Measurements from ENCODE around the gene BCL3. TPM values are rescaled to one million over a fixed set of nuclear protein-coding genes. Genes with fewer than 3 reads are reported as not detected.

The BCL3 gene
- total RNA-seq, 6 experiments from 2014 or later, result 12.9 to 20.1 (median 16.7) TPM

- no peak overlapping the region for H3K4me3 Mint-ChIP-seq
- H3K4me1 Mint-ChIP-seq (ENCODE audit: low read depth), result no peaks in the 10 kb centered on the region
- TF ChIP-seq CTCF (IDR thresholded peaks at IDR 0.05), result no peak
- DNase-seq, result no peak
- H3K27ac Mint-ChIP-seq, result no peak overlapping the region
- H3K27me3 Mint-ChIP-seq (ENCODE audit: insufficient read depth), result peaks cover 12% of the 10 kb centered on the region
- H3K36me3 Mint-ChIP-seq (ENCODE audit: low read depth), result peaks cover 8% of the 10 kb centered on the region
- H3K9me3 Mint-ChIP-seq, result peaks cover 11% of the 10 kb centered on the region
Measured at GRCh38 chr19:44710483-44710882, 38.0 kb upstream of the BCL3 start.

- no peak for TF ChIP-seq CTCF (IDR thresholded peaks at IDR 0.05)
- H3K4me3 Mint-ChIP-seq, result no peak overlapping the region
- DNase-seq, result no peak
- peaks cover 1% of the 10 kb centered on the region for H3K4me1 Mint-ChIP-seq (ENCODE audit: low read depth)
- H3K36me3 Mint-ChIP-seq (ENCODE audit: low read depth), result peaks cover 11% of the 10 kb centered on the region
- H3K27me3 Mint-ChIP-seq (ENCODE audit: insufficient read depth), result peaks cover 12% of the 10 kb centered on the region
- peaks cover 16% of the 10 kb centered on the region for H3K9me3 Mint-ChIP-seq
- H3K27ac Mint-ChIP-seq, result no peak overlapping the region
Measured at GRCh38 chr19:44712864-44713515, 35.5 kb upstream of the BCL3 start.

- H3K9me3 Mint-ChIP-seq, result peaks cover 16% of the 10 kb centered on the region
- TF ChIP-seq CTCF (IDR thresholded peaks at IDR 0.05), result no peak
- H3K4me1 Mint-ChIP-seq (ENCODE audit: low read depth), result peaks cover 17% of the 10 kb centered on the region
- no peak overlapping the region for H3K27ac Mint-ChIP-seq
- H3K36me3 Mint-ChIP-seq (ENCODE audit: low read depth), result peaks cover 11% of the 10 kb centered on the region
- no peak for DNase-seq
- H3K4me3 Mint-ChIP-seq, result no peak overlapping the region
- peaks cover 12% of the 10 kb centered on the region for H3K27me3 Mint-ChIP-seq (ENCODE audit: insufficient read depth)
Measured at GRCh38 chr19:44714597-44715169, 33.8 kb upstream of the BCL3 start.

- Mint-ChIP-seq H3K36me3 (ENCODE audit: low read depth) (peaks cover 11% of the 10 kb centered on the region), H3K27me3 (ENCODE audit: insufficient read depth) (peaks cover 7% of the 10 kb centered on the region), H3K4me1 (ENCODE audit: low read depth) (peaks cover 28% of the 10 kb centered on the region), H3K27ac (no peak overlapping the region), H3K9me3 (peaks cover 16% of the 10 kb centered on the region), H3K4me3 (no peak overlapping the region)
- TF ChIP-seq CTCF (IDR thresholded peaks at IDR 0.05), result no peak
- no peak for DNase-seq
Measured at GRCh38 chr19:44717603-44718002, 30.9 kb upstream of the BCL3 start.

- Mint-ChIP-seq H3K9me3 (peaks cover 16% of the 10 kb centered on the region), H3K36me3 (ENCODE audit: low read depth) (peaks cover 11% of the 10 kb centered on the region), H3K27me3 (ENCODE audit: insufficient read depth) (no peaks in the 10 kb centered on the region), H3K4me3 (no peak overlapping the region), H3K27ac (peak overlapping the region; percentile 60), H3K4me1 (ENCODE audit: low read depth) (peaks cover 38% of the 10 kb centered on the region)
- DNase-seq, result no peak
- TF ChIP-seq CTCF (IDR thresholded peaks at IDR 0.05), result no peak
Measured at GRCh38 chr19:44718441-44719261, 29.9 kb upstream of the BCL3 start.
